ENCODE measurements around the gene S100Z. TPM values are rescaled to one million over a fixed set of nuclear protein-coding genes. Genes with fewer than 3 reads are reported as not detected.

S100Z gene
- total and polyA plus RNA-seq, 10 of the 15 experiments (the other 5 are each of a cell fraction or from before 2014, with no cell fraction given), result 0.12 to 0.51 (median 0.30) TPM; not detected in 2

GRCh38 chr5:76927961-76928360 is 78.1 kb downstream of the S100Z start (continued):
- no peak for TF ChIP-seq MAX (IDR thresholded peaks at IDR 0.05; ENCODE audit: low read depth, low read length)

GRCh38 chr5:76930083-76930482 is 80.3 kb downstream of the S100Z start:
- Histone ChIP-seq H3K4me3 (no peak overlapping the region), H3K4me2 (ENCODE audit: control insufficient read depth, insufficient read depth) (no peak overlapping the region), H3K27ac (ENCODE audit: control insufficient read depth, insufficient read depth) (no peak overlapping the region), H3K4me1 (ENCODE audit: control insufficient read depth, insufficient read depth, low read length) (no peaks in the 10 kb centered on the region), H2AFZ (ENCODE audit: control insufficient read depth, low read depth, low read length) (no peak overlapping the region), H4K20me1 (ENCODE audit: control insufficient read depth, insufficient read depth) (no peaks in the 10 kb centered on the region), H3K79me2 (ENCODE audit: control insufficient read depth, insufficient read depth, low read length) (no peaks in the 10 kb centered on the region), H3K9ac (ENCODE audit: control insufficient read depth, insufficient read depth, low read length) (no peak overlapping the region), H3K36me3 (ENCODE audit: control insufficient read depth in 2 of 2, insufficient read depth in 2 of 2, low read length in 1 of 2) (no peaks in the 10 kb centered on the region), H3K9me3 (replicated peaks; ENCODE audit: control insufficient read depth, insufficient read depth, low read length) (no peaks in the 10 kb centered on the region), H3K27me3 (replicated peaks in 1 of 2; ENCODE audit: control insufficient read depth in 2 of 2, insufficient read depth in 2 of 2, low read length in 1 of 2) (0 out of 4 replicates have a peak, but pooled peaks cover 0 to 2% of the 10 kb centered on the region in 2 experiments)
- DNase-seq (ENCODE audit: low read depth, low spot score) (no peak), ATAC-seq (no peak), FAIRE-seq (no peak)
- ChIA-PET CTCF (interaction anchor here (0.5 kb wide), 1 partner anchor 54 kb away, joined by 3 read pairs; no protein-coding TSS in a partner anchor), RAD21 (ENCODE audit: unreplicated experiment) (no interaction called here), SMC1A (ENCODE audit: uncharacterized antibody, unreplicated experiment) (no interaction called here), POLR2A (interaction anchor here (0.6 kb wide), 1 partner anchor 153 kb away, joined by 5 read pairs; no protein-coding TSS in a partner anchor)
- intact Hi-C loops (cut with micrococcal nuclease; ENCODE audit: unreplicated experiment), result no loop called here
- WGBS (ENCODE audit: insufficient coverage, insufficient replicate concordance, low lambda C conversion rate, missing lambda C conversion rate), result 28% methylated on average over 4 of the region's 4 CpGs
- TF ChIP-seq ZNF592 (IDR thresholded peaks at IDR 0.05) (no peak), NR2C2 (IDR thresholded peaks at IDR 0.05; ENCODE audit: borderline replicate concordance, control insufficient read depth, insufficient read length, low read depth) (no peak), FOXK2 (IDR thresholded peaks at IDR 0.05) (no peak), E2F8 (IDR thresholded peaks at IDR 0.05; ENCODE audit: low read depth, partially characterized antibody) (no peak), RUNX3 (IDR thresholded peaks at IDR 0.05; ENCODE audit: low read length) (no peak)
- BruUV-seq (replicated peaks), result no TSS peak
- in situ Hi-C loops (cut with MboI), result no loop called here
